HepG2 (cell line): ENCODE measurements around the gene SH2D1B.

Experiments
- CTCF ChIP-seq: sonication (generic); formaldehyde crosslinking; IDR thresholded peaks from 2 replicates; pipeline ENCODE4 v1.5.0; 2020; ENCODE audit warnings: mild to moderate bottlenecking, missing genetic modification reagents, moderate library complexity
- SMARCC2 ChIP-seq: fragments of 450-650 bp; IDR thresholded peaks from 2 replicates; pipeline ENCODE4 v1.6.1; 2017; ENCODE audit warnings: antibody characterized with exemption, mild to moderate bottlenecking
- TBP ChIP-seq: sonication (generic); formaldehyde crosslinking; IDR thresholded peaks from 2 replicates; pipeline ENCODE4 v1.5.0; 2020; ENCODE audit warnings: missing genetic modification reagents
- ZNF30 ChIP-seq: sonication (generic); formaldehyde crosslinking; IDR thresholded peaks from 2 replicates; pipeline ENCODE4 v1.5.0; 2020; ENCODE audit warnings: mild to moderate bottlenecking, missing genetic modification reagents
- ZNF484 ChIP-seq: sonication (generic); formaldehyde crosslinking; IDR thresholded peaks from 2 replicates; pipeline ENCODE4 v1.5.1; 2020; ENCODE audit warnings: mild to moderate bottlenecking, low read depth, missing genetic modification reagents, borderline replicate concordance
- ZNF644 ChIP-seq: IDR thresholded peaks from 2 replicates; pipeline ENCODE4 v1.6.1; 2016; ENCODE audit warnings: low read depth

- TF ChIP-seq ZNF484 (CRISPR knock-in tag) (no peak), CTCF (CRISPR knock-in tag) (no peak), ZNF644 (CRISPR knock-in tag) (no peak), ZNF30 (CRISPR knock-in tag) (no peak), SMARCC2 (no peak), TBP (no peak)
Observed at GRCh38 chr1:162422662-162423375, 10.9 kb upstream of the SH2D1B start.
